GM12801 (cell line): ENCODE measurements around the gene CA11.

Source experiments
- CTCF ChIP-seq: IDR thresholded peaks from one replicate; pipeline ENCODE4 v1.5.1; 2011; ENCODE audit warnings: control low read depth; ENCODE audit not compliant: insufficient read length; ENCODE audit errors: extremely low read depth

CA11 gene

GRCh38 chr19:48654299-48655059, 8.5 kb upstream of the CA11 start:
- no peak for TF ChIP-seq CTCF

- no peak for TF ChIP-seq CTCF
Measured at GRCh38 chr19:48651683-48652048, 5.7 kb upstream of the CA11 start.

- no peak for TF ChIP-seq CTCF
Measured at GRCh38 chr19:48650974-48651682, 5.1 kb upstream of the CA11 start.

- TF ChIP-seq CTCF: no peak
Measured at GRCh38 chr19:48648134-48648533, 2.1 kb upstream of the CA11 start.

- no peak for TF ChIP-seq CTCF
Measured at GRCh38 chr19:48646722-48647216, 782 bp upstream of the CA11 start.

GRCh38 chr19:48645620-48646000, 377 bp downstream of the CA11 start:
- no peak for TF ChIP-seq CTCF

- TF ChIP-seq CTCF: no peak
Measured at GRCh38 chr19:48644839-48645619, 958 bp downstream of the CA11 start.
